ENCODE data around the gene PELO. TPM values are rescaled to one million over a fixed set of nuclear protein-coding genes. Genes with fewer than 3 reads are reported as not detected.

The PELO gene
- total and polyA plus RNA-seq, 3 donors from 2014 or later = 9.0 to 10.6 (median 9.4) TPM

GRCh38 chr5:52769061-52769460, 18.7 kb upstream of the PELO start:
- no peak for DNase-seq
- Histone ChIP-seq H3K27ac (no peak overlapping the region), H3K27me3 (no peaks in the 10 kb centered on the region), H3K36me3 (ENCODE audit: low read depth, missing control alignments) (no peaks in the 10 kb centered on the region), H3K4me1 (no peaks in the 10 kb centered on the region), H3K9me3 (no peaks in the 10 kb centered on the region), H3K4me3 (no peak overlapping the region)
- WGBS, 2 donors = 87 to 94% methylated on average over 5 of the region's 5 CpGs
- TF ChIP-seq CTCF (IDR thresholded peaks at IDR 0.05) (no peak), POLR2A (IDR thresholded peaks at IDR 0.05) (no peak)
- intact Hi-C loops (cut with DNase I; ENCODE audit: low total_unique reads) = no loop called here

- Histone ChIP-seq H3K27me3 (no peaks in the 10 kb centered on the region), H3K36me3 (ENCODE audit: low read depth, missing control alignments) (no peaks in the 10 kb centered on the region), H3K27ac (no peak overlapping the region), H3K9me3 (no peaks in the 10 kb centered on the region), H3K4me3 (no peak overlapping the region), H3K4me1 (no peaks in the 10 kb centered on the region)
- intact Hi-C loops (cut with DNase I; ENCODE audit: low total_unique reads) = no loop called here
- no peak for TF ChIP-seq CTCF (IDR thresholded peaks at IDR 0.05)
- no peak for TF ChIP-seq POLR2A (IDR thresholded peaks at IDR 0.05)
- no peak for DNase-seq
- 92 to 94% methylated on average over 4 of the region's 4 CpGs for WGBS, 2 donors
These were observed 17.3 kb upstream of the PELO start for GRCh38 chr5:52770287-52770939.

GRCh38 chr5:52771343-52772039, 16.2 kb upstream of the PELO start:
- no peak overlapping the region for H3K4me3 ChIP-seq
- H3K27me3 ChIP-seq = no peaks in the 10 kb centered on the region
- intact Hi-C loops (cut with DNase I; ENCODE audit: low total_unique reads) = no loop called here
- 62 to 87% methylated on average over 3 of the region's 3 CpGs for WGBS, 2 donors
- no peak for DNase-seq
- no peaks in the 10 kb centered on the region for H3K9me3 ChIP-seq
- no peaks in the 10 kb centered on the region for H3K4me1 ChIP-seq
- H3K36me3 ChIP-seq (ENCODE audit: low read depth, missing control alignments) = no peaks in the 10 kb centered on the region
- no peak overlapping the region for H3K27ac ChIP-seq
- no peak for TF ChIP-seq POLR2A (IDR thresholded peaks at IDR 0.05)
- TF ChIP-seq CTCF (IDR thresholded peaks at IDR 0.05) = no peak

- Histone ChIP-seq H3K4me3 (no peak overlapping the region), H3K4me1 (no peaks in the 10 kb centered on the region), H3K27ac (no peak overlapping the region), H3K36me3 (ENCODE audit: low read depth, missing control alignments) (no peaks in the 10 kb centered on the region), H3K9me3 (no peaks in the 10 kb centered on the region), H3K27me3 (no peaks in the 10 kb centered on the region)
- no peak for DNase-seq
- TF ChIP-seq POLR2A (IDR thresholded peaks at IDR 0.05) (no peak), CTCF (IDR thresholded peaks at IDR 0.05) (no peak)
- intact Hi-C loops (cut with DNase I; ENCODE audit: low total_unique reads) = no loop called here
These were observed 15.0 kb upstream of the PELO start for GRCh38 chr5:52772668-52773067.

DNA sequence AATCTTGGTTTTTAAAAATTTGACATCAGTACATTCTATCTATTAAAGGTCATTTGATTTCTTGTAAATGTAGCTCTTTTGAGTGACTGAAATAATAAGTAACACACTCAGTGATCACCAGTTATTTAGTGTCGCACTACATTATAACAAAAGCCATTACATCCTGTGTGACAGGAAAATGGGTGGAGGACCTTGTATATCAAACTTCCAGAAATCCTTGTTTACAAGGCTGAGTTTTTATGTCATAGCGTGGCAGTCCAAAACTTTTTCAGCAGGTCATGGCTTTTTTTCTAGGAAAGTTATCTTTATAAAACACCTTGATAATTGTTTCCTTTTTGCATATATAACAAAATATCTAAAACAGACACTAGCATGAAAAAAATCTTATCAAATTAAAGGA, 14.4 kb upstream of the PELO start:
- no peaks in the 10 kb centered on the region for H3K36me3 ChIP-seq (ENCODE audit: low read depth, missing control alignments)
- no peaks in the 10 kb centered on the region for H3K4me1 ChIP-seq
- no peak for TF ChIP-seq CTCF (IDR thresholded peaks at IDR 0.05)
- no peak for TF ChIP-seq POLR2A (IDR thresholded peaks at IDR 0.05)
- no peak for DNase-seq
- H3K27ac ChIP-seq = no peak overlapping the region
- 73 to 83% methylated on average over 2 of the region's 2 CpGs for WGBS, 2 donors
- H3K9me3 ChIP-seq = no peaks in the 10 kb centered on the region
- intact Hi-C loops (cut with DNase I; ENCODE audit: low total_unique reads) = no loop called here
- H3K27me3 ChIP-seq = no peaks in the 10 kb centered on the region
- H3K4me3 ChIP-seq = no peak overlapping the region

Measured in testis (tissue), 3 donors.